Inflammatory macrophage (primary cell): Measurements from ENCODE around the gene LGALS12.

ENCODE experiments used
- DNase-seq, 2 donors: peaks; one replicate each; pipeline ENCODE4 v3.0.0-alpha.2; 2020 to 2022

Gene LGALS12

DNA sequence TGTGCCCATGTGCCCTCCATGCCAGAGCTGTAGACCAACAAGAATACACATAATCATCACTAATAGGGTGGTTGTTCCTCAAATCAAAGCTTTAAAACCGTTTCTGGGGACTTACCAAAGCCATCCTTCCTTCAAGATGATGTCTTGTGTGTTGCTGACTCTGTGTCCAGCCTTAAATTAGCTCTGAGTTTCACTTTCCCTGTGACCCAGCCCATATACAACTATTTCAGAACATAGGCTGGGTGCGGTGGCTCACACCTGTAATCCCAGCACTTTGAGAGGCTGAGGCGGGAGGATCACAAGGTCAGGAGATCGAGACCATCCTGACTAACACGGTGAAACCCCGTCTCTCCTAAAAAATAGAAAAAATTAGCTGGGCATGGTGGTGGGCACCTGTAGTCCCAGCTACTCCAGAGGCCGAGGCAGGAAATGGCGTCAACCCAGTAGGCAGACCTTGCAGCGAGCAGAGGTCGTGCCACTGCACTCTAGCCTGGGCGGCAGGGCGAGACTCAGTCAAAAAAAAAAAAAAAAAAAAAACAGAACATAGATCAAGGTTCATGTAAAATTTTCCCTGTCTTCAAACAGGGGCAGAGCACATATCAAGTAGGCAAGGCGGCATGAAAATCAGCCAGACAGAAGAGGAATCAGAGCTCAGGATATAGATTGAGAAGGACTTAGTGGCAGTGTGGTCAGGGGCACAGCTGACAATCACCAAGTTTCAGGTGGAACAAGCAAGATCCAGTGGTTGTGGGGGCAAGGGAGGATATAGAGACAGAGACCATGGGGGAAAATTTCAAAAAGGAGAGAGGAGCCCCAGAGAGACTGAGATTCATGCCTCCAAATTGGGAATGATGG, 57.5 kb downstream of the LGALS12 start, which contains the start of gene PLAAT2:
Gene PLAAT2 (minus strand): TSS at position 179 of the 855 bp plus-strand sequence. CDS start 55 bp downstream, at position 124.
- DNase-seq, result no peak

DNA sequence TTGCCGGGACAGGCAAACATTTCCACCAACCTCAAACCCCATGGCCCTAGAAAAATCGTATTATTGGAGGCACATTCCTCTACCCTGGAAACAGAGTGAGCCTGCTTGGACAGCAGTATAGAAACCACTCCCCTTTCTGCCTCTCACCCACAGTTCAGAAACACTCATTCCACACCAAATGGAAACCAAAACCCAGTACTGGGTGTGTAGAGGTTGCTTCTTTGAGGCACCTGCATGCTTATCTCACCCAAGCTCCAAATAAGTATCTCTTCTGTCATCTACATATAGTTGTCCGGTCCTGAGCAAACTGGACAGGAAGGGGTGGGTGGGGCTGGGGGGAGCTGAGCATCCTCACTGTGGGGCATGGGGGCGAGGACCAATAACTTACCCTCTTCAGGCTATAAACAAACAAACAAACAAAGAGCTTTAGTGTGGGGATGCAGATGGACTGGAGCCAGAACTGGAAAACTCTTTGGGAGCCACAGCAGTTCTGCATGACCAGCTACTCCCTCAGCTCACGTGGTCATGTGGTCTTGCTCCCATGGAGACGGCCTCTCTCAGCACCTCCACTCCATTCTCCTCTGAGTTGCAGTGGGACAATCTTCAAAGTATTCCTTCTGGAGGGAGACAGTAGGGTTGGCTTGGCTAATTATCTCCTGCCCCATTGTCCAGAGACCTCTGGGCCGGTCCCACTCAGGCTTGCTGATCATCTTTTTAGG, 58.3 kb downstream of the LGALS12 start:
- no peak for DNase-seq

DNA sequence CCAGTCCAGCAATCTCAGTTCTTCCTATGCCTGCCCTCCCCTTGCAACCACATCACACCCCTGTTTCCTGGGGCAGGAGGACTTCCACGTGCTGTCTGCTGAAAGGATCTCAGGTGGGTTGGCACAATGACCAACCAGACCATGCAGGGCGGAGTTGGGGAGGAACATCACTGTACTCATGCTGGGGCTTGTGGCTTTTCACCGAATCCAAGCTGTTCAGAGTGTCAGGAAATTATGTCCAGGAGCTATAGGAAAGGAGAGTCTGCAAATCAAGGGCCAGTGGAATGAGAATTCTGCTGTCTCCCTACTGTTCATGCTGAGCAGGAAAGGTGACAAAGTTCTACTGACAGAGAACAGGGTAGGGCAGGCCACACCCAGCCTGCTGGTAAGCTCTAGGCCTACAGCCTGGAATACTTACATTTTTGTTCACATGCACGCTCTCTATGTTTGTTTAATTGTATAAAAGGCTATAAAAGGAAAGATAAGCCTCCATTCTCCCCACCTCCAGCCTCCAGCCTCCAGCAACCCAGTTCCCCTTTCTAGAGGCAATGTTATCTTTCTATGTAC, 59.0 kb downstream of the LGALS12 start:
- no peak for DNase-seq
